Hypothalamus (tissue), 51 donors: ENCODE data around the gene STIM1.

Experiments used
- DNase-seq, 51 donors: peaks; one replicate each; lab custom pipeline; 2025; lab: John Stamatoyannopoulos, UW

STIM1 gene

GRCh38 chr11:4140067-4140636 lies 284.7 kb downstream of the STIM1 start:
- no peak for DNase-seq
